Measurements from ENCODE around the gene MAP4K2.

The MAP4K2 gene

DNA sequence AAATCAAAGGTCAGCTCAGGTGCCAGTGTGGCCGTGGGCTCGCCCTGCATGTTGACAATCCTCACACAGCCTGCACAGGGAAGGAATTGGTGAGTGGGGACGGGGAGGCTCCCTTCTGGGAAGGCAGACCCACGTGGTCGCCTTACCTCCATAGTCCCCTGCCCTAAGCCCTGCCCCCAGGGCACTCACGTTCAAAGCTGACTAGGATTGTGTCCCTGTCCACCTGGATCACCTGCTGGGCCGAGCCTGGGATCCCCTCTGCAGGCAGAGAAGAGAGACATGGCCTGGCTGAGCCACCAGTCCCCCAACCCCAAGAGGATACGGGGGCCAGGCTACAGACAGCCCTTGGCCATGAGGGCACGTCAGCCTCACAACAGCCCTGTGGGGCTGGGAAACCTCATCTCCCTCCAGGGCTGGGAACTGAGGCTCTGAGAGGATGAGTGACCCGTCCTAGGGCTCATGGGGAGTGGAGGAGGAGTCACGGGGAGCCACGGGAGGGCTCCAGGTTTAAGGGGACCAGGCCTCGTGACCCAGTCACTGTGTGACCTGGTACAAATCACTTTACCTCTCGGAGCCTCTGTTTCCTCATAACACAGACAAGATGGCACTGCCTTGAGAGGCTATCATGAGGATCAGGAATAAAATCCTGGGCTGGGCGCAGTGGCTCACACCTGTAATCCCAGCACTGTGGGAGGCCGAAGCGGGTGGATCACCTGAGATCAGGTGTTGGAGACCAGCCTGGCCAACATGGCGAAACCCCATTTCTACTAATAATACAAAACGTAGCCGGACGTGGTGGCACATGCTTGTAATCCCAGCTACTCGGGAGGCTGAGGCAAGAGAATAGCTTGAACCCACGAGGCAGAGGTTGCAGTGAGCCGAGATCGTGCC is 12.6 kb downstream of the MAP4K2 start:
- no peak for DNase-seq

DNA sequence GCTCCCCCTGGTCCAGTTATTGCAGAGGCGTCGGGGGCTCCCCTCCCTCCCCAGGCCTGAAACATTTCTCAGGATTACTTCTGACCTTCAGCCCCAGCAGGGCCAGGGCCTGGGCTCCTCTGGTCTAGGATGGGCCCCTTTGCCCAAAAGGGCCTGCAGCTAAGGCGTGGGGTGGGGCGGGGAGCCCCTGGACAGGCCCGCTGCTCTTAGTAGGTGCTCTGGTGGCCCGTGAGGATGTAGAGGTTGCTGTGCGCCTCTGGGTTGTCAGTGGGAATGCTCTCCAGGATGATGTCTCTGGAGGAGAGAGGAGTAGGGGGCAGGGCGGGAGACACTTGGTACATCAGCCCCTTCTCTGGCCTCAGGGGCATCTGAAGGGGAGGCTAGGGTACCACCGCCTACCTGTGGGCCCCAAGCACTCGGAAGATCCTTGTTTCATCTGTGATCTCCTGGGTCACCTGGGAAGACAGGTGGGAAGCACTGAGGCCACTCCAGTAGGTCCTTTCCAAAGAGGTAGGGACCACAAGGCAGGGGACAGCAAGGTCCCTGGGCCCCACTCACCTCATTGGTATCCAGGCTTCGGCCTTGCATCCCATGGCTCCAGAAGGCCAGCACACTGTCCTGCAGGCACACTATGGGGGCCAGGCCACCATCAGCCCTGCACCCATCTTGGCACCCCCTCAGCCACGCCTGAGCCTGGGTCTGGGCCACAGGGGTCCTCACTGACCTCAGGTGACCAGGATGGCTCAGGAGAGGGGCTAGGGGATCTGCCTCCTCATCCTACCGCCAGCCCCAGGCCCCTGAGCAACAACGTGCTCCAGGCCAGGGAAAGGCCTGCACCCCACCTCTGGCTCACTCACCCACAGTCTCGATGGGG is 13.4 kb downstream of the MAP4K2 start:
- no peak for DNase-seq

GRCh38 chr11:64788321-64789215 is 14.4 kb downstream of the MAP4K2 start:
- DNase-seq: no peak

DNA sequence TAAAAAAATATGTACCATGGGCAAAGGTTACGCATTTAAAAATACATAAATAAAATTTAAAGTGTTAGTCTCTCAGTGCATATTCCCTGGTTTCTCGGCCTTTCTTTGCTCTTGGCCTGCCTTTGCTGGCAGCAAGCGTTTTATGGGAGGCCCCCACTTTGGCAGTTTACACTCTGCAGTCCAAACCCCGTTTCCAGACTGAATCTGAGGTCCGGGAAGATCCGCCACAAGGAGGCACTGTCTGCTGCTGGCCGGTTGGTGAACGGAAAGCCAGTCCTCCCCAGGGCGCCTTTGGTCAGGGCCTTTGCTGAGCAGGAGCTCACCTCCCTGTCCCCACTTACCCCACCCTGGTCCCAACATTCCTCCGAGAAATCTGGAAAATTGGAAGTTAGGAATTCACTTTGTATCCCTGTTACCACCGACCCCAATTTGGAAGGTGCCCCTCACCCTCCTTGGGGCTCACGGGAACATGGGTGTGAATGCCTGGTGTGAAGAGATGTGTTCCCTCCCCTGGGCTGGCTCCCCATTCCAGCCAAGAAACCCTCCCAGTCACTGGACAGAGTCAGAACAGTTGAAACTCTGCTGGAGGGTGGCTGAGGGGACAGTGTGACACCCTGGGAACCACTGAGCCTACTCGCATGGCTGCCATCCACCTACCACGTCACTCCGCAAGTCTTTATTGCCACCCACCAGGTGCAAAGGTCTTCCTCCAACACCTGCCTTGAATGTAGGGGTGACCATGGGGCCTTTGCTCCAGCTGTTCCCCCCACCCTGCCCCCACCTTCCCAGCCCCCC is 15.3 kb downstream of the MAP4K2 start:
- DNase-seq: peak; percentile 84

DNA sequence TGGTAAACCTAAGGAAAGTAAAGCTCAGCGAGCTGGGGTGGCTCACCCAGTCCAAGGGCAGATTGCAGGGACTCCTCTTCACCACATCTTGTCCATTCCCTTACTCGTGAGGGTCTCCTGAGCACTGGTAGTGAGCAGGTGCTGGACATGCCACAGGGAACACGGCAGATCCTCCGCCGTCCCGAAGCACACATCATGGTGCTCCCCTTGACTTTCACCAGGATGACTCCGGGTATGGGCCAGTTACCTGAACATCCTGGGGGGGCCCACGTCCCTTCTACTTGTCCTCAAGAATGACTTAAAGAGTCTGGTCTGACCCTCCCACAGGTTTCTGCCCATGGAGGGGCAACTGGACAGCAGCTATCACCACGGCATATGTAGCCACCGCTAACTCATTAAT is 16.7 kb downstream of the MAP4K2 start:
- no peak for DNase-seq

DNA sequence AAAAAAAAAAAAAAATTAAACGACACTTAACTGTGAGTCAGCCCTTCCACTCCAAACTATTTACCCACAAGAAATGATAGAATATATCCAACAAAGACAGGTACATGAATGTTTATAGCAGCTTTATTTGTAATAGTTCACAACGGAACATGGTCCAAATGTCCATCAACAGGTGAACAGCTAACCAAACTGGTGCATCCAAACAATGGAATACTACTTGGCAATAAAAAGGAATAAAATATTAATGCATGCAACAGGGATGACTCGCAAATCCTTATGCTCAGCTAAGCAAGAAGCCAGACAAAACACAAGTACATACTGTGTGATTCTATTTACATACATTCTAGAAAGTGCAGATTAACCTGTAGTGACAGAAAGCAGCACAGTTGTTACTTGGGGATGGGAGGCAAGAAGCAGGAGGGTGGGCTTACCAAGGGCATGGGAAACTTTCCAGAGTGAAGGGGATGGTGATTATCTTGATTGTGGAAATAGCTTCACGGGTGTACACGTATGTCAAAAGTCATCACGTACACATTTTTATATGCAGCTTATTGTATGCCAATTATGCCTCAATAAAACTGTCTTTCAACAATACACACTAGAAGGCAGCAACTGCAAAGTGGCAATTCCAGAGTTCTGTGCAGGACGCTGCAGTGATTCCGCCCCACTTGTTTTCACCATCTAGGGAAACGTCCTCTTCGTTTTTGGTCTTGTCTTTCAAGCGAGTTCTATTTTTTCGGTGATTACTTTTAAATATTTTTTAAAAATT is 18.0 kb downstream of the MAP4K2 start:
- DNase-seq: no peak

DNA sequence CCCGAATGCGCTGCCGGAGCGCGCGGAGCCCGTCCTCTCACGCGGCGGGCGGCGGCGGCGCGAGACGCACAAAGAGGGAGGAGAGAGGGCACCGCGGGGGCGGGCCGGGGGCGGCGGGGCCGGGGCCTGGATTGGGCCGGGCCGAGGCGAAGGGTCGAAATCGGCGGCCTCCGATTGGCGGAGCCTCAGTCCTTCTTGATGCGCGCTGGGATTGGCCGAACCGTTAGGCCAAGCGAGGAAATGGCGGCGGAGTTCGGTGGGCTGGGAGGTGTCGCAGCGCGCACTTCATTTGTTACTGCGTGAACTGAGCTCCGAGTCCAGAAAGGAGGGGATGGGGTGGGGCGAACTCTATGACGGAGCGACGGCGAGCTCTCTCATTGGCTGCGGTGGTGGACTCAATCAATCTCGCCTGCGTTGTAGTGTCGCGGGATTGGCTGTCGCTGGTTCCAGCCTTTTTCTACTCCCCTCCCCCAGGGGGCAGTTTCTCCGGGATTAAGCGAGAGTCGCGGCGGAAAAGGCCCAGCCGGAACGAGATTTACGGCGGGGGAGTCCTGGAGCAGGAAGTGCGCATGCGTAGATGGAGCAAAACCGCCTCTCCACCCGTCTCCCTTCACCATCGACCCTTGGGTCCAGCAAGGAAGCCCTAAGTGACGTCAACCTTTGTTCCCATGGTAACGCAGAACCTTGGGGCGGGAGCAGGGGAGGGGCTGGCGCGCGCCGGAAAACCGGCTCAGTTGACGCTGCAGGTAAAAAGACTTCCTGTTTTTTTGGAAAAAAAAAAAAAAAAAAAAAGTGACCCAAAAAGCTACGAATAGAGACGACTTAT is 24.3 kb downstream of the MAP4K2 start, which contains the start of gene SF1:
Gene SF1 (minus strand): TSS at position 70 of the 826 bp plus-strand sequence. CDS start 150 bp downstream, outside the sequence.
- DNase-seq: peak; percentile 100

DNA sequence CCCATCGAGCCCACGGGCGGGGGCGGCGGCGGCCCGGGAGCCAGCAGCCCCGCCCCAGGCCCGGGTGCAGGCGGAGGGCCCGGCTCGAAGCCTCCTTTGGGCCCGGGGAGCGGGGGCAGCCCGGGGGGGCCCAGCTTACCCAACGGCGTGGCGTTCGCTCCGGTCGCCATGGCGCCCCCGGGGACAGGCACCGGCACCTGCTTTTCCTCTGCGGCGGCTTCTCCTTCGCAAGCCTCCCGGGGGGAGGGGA is 24.9 kb downstream of the MAP4K2 start:
- DNase-seq: no peak

DNA sequence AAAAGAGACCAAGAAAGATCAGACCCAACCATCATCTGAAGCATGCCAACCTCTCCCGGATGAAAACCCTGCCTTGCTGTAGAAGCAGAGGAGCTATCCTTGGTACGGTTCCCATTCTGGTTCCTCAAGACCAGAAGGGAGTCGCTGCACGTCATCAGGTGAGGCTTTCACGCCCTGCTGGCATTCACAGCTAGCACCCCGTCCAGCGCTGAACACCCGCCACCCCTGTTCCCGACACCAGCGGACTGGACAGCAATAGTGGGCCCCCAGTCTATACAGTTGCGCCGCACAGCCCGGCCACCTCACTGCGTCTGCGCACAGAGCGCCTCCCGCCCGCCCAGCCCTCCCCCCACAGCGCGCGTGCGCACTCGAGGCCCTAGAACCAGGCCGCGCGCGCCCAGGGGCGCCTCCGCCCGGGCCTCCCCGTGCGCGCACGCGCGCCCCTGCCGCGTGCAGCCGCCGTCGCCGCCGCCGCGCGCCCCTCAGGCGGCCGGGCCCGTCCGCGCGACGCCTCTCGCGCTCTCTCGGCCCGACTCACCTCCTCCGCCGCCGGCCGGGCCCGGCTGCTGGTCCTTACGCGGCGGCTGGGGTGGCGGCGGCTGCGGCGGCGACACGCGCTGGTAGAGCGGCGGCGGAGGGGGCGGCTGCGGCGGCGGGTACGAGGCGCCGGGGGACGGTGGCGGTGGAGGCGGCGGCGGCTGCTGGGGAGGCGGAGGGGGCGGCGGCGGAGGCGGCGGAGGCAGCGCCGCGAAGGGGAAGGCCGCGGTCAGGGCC is 25.4 kb downstream of the MAP4K2 start:
- DNase-seq: peak; percentile 93

GRCh38 chr11:64776875-64777274 is 26.1 kb downstream of the MAP4K2 start:
- no peak for DNase-seq

GRCh38 chr11:64776425-64776824 is 26.6 kb downstream of the MAP4K2 start:
- no peak for DNase-seq

- no peak for DNase-seq
Measured at GRCh38 chr11:64774144-64774543, 28.9 kb downstream of the MAP4K2 start.

- DNase-seq: peak; percentile 37
Measured at GRCh38 chr11:64772303-64773018, 30.6 kb downstream of the MAP4K2 start.

GRCh38 chr11:64771861-64772260 is 31.2 kb downstream of the MAP4K2 start:
- DNase-seq: no peak

DNA sequence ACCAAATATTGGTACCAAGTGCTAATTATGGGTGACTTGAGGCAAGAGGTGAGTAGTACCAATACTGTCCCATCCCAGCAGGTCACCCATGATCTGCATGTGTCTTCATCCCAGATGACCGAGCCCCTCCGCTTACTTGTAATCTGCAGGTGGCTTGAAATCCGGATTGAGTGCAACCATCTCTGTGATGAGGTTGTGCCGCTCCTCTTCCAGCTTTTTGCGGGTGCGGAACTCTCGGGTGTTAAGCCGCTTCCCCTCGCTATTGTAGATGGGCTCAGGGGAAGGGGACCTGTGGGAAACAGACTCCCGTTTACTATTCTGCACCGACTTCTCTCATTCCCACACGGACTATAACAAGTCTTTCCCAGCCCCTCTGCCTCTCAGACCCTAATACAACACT is 32.9 kb downstream of the MAP4K2 start:
- DNase-seq: no peak

DNA sequence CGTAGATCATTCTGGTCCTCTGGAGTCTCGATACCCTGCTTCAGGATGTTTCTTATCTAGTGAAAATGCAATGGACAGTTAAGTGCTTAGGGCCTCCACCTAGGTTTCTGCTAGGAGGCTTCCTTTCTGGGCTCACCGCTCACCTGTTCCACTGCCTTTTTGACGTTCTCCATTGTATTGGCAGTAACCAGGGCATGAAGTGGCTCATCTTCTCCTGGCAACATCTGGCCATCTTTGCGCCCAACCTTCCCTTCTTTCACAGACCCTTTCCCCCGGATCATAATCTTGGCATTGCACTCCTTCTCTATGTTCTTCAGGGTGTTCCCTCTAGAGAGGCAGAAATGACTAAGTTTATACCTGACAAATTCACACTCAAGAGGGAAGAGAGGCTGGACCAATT is 33.7 kb downstream of the MAP4K2 start:
- no peak for DNase-seq

DNA sequence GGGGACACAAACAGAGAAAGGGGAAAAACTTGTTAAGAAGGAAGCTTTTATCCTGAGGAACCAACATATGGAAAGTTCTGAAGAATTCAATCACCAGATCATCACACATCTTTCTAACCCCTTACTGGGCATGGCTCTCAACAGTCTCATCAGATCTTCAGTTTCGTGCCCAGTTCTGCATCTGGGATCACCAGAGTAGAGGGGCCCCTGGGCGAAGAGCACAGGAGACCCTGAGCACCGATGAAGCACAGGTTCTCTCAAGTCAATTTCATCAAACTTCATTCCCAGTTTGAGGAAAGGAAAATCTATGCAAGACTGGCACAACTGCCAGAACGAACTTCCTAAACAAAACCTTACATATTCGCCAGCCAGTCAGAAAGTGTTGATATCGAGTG is 34.7 kb downstream of the MAP4K2 start:
- no peak for DNase-seq

GRCh38 chr11:64767344-64768299 is 35.4 kb downstream of the MAP4K2 start:
- peak; percentile 91 for DNase-seq

Measured in hematopoietic multipotent progenitor cell treated with erythropoietin and hydrocortisone succinate and interleukin-3 and kit ligand, for 4 days (in vitro differentiated cells).